ENCODE results near the gene RASL11A. TPM values are rescaled to one million over a fixed set of nuclear protein-coding genes. Genes with fewer than 3 reads are reported as not detected.

The RASL11A gene
- total RNA-seq, 1 donor from 2014 or later = not detected

GRCh38 chr13:27271570-27272096 is 1.0 kb downstream of the RASL11A start:
- peaks cover 3% of the 10 kb centered on the region for H3K36me3 Mint-ChIP-seq
- H3K9me3 Mint-ChIP-seq = no peaks in the 10 kb centered on the region
- Histone ChIP-seq H3K9me3 (ENCODE audit: low read depth) (no peaks in the 10 kb centered on the region), H4K20me1 (ENCODE audit: low read depth) (no peaks in the 10 kb centered on the region), H2AFZ (replicated peaks) (peak overlapping the region; percentile 98), H3F3A (ENCODE audit: low read depth) (peaks cover 14% of the 10 kb centered on the region), H3K27ac (no peak overlapping the region), H3K79me2 (ENCODE audit: low read depth) (no peaks in the 10 kb centered on the region), H3K4me1 (no peaks in the 10 kb centered on the region), H3K4me2 (peak overlapping the region; percentile 90), H3K4me3 (peak overlapping the region; percentile 71), H3K9ac (no peak overlapping the region), H3K27me3 (peaks cover 43% of the 10 kb centered on the region), H3K36me3 (no peaks in the 10 kb centered on the region)
- H3K27ac Mint-ChIP-seq = no peak overlapping the region
- peaks cover 9% of the 10 kb centered on the region for H3K4me1 Mint-ChIP-seq
- H3K27me3 Mint-ChIP-seq (ENCODE audit: insufficient read depth, low read depth) = peaks cover 10% of the 10 kb centered on the region
- no peak for DNase-seq (ENCODE audit: low spot score)
- no peak for TF ChIP-seq CTCF (IDR thresholded peaks at IDR 0.05)
- TF ChIP-seq EZH2phosphoT487 (IDR thresholded peaks at IDR 0.05) = no peak
- no peak for TF ChIP-seq EZH2 (IDR thresholded peaks at IDR 0.05)
- H3K4me3 Mint-ChIP-seq = peak overlapping the region; percentile 84

GRCh38 chr13:27273658-27274425 is 3.2 kb downstream of the RASL11A start:
- peaks cover 9% of the 10 kb centered on the region for H3K4me1 Mint-ChIP-seq
- peaks cover 12% of the 10 kb centered on the region for H3K27me3 Mint-ChIP-seq (ENCODE audit: insufficient read depth, low read depth)
- H3K36me3 Mint-ChIP-seq = no peaks in the 10 kb centered on the region
- H3K36me3 ChIP-seq = no peaks in the 10 kb centered on the region
- H3K27ac Mint-ChIP-seq = no peak overlapping the region
- no peak overlapping the region for H3K4me2 ChIP-seq
- no peak overlapping the region for H3K27ac ChIP-seq
- H3K9ac ChIP-seq = no peak overlapping the region
- H3K4me3 Mint-ChIP-seq = no peak overlapping the region
- no peaks in the 10 kb centered on the region for H3K9me3 ChIP-seq (ENCODE audit: low read depth)
- DNase-seq (ENCODE audit: low spot score) = no peak
- no peak overlapping the region for H3K4me3 ChIP-seq
- no peaks in the 10 kb centered on the region for H4K20me1 ChIP-seq (ENCODE audit: low read depth)
- peaks cover 41% of the 10 kb centered on the region for H3K27me3 ChIP-seq
- no peak overlapping the region for H2AFZ ChIP-seq (replicated peaks)
- H3K4me1 ChIP-seq = no peaks in the 10 kb centered on the region
- TF ChIP-seq CTCF (IDR thresholded peaks at IDR 0.05) (no peak), EZH2 (IDR thresholded peaks at IDR 0.05) (no peak), EZH2phosphoT487 (IDR thresholded peaks at IDR 0.05) (no peak)
- H3K9me3 Mint-ChIP-seq = no peaks in the 10 kb centered on the region
- no peaks in the 10 kb centered on the region for H3K79me2 ChIP-seq (ENCODE audit: low read depth)
- H3F3A ChIP-seq (ENCODE audit: low read depth) = peaks cover 14% of the 10 kb centered on the region

GRCh38 chr13:27274631-27275030 is 4.0 kb downstream of the RASL11A start:
- H3K27ac Mint-ChIP-seq = no peak overlapping the region
- H3K9me3 Mint-ChIP-seq = no peaks in the 10 kb centered on the region
- Histone ChIP-seq H4K20me1 (ENCODE audit: low read depth) (no peaks in the 10 kb centered on the region), H3K4me2 (no peak overlapping the region), H3K4me1 (no peaks in the 10 kb centered on the region), H2AFZ (replicated peaks) (no peak overlapping the region), H3K27me3 (peaks cover 33% of the 10 kb centered on the region), H3K9ac (no peak overlapping the region), H3K79me2 (ENCODE audit: low read depth) (no peaks in the 10 kb centered on the region), H3K9me3 (ENCODE audit: low read depth) (no peaks in the 10 kb centered on the region), H3F3A (ENCODE audit: low read depth) (peaks cover 13% of the 10 kb centered on the region), H3K36me3 (no peaks in the 10 kb centered on the region), H3K4me3 (no peak overlapping the region), H3K27ac (no peak overlapping the region)
- no peak overlapping the region for H3K4me3 Mint-ChIP-seq
- H3K27me3 Mint-ChIP-seq (ENCODE audit: insufficient read depth, low read depth) = peaks cover 12% of the 10 kb centered on the region
- TF ChIP-seq EZH2phosphoT487 (IDR thresholded peaks at IDR 0.05) (no peak), EZH2 (IDR thresholded peaks at IDR 0.05) (no peak), CTCF (IDR thresholded peaks at IDR 0.05) (no peak)
- no peak for DNase-seq (ENCODE audit: low spot score)
- H3K36me3 Mint-ChIP-seq = no peaks in the 10 kb centered on the region
- H3K4me1 Mint-ChIP-seq = peaks cover 9% of the 10 kb centered on the region
